ENCODE results near the gene IAH1.
A peak's percentile ranks its signal among the peaks of the same experiment; 100 is the strongest.

IAH1 gene

DNA sequence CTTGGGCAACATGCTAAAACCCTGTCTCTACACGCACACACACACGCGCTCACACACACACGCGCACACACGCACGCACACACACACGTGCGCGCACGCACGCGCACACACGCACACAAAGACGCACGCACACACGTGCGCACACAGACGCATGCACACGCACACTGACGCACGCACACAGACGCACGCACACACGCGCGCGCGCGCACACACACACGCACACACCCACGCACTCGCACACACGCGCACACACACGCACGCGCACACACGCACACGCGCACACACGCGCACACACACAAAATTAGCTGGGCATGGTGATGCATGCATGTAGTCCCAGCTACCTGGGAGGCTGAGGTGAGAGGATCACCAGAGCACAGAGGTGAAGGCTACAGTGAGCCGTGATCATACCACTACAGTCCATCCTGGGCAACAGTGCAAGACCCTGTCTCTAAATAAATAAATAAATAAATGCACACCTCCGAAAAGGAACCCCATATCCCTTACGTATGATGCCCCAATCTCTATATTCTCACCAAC lies 8.1 kb upstream of the IAH1 start:
- H3K4me2 ChIP-seq (ENCODE audit: low read depth, low read length, poor library complexity, severe bottlenecking) = no peak overlapping the region
- H3K9me3 ChIP-seq (ENCODE audit: insufficient read depth, low read length) = no peaks in the 10 kb centered on the region
- H3K9me2 ChIP-seq (replicated peaks; ENCODE audit: insufficient read depth, low read length) = no peaks in the 10 kb centered on the region
- 0 out of 2 replicates have a peak, but pooled peaks cover 5% of the 10 kb centered on the region for H3F3A ChIP-seq (ENCODE audit: insufficient read depth)
- no peak overlapping the region for H2AFZ ChIP-seq (ENCODE audit: low read depth, low read length, severe bottlenecking)
- TF ChIP-seq, protein P1, sequence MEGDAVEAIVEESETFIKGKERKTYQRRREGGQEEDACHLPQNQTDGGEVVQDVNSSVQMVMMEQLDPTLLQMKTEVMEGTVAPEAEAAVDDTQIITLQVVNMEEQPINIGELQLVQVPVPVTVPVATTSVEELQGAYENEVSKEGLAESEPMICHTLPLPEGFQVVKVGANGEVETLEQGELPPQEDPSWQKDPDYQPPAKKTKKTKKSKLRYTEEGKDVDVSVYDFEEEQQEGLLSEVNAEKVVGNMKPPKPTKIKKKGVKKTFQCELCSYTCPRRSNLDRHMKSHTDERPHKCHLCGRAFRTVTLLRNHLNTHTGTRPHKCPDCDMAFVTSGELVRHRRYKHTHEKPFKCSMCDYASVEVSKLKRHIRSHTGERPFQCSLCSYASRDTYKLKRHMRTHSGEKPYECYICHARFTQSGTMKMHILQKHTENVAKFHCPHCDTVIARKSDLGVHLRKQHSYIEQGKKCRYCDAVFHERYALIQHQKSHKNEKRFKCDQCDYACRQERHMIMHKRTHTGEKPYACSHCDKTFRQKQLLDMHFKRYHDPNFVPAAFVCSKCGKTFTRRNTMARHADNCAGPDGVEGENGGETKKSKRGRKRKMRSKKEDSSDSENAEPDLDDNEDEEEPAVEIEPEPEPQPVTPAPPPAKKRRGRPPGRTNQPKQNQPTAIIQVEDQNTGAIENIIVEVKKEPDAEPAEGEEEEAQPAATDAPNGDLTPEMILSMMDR (IDR thresholded peaks at IDR 0.05; ENCODE audit: insufficient read depth, low read length, poor library complexity, severe bottlenecking) = no peak
- no peak for TF ChIP-seq EZH2phosphoT487 (conservative IDR thresholded peaks at IDR 0.05; ENCODE audit: low read length)
- no peak overlapping the region for H3K27ac ChIP-seq (ENCODE audit: low read depth, low read length)
- H3K36me3 ChIP-seq (ENCODE audit: low read length) = peaks cover under 1% of the 10 kb centered on the region; the same call in 1 of the 2 replicates
- no peak overlapping the region for H3K4me3 ChIP-seq (ENCODE audit: insufficient read depth, low read length, poor library complexity, severe bottlenecking)
- H4K20me1 ChIP-seq (ENCODE audit: low read depth, low read length) = no peaks in the 10 kb centered on the region
- no peaks in the 10 kb centered on the region for H3K79me2 ChIP-seq (ENCODE audit: insufficient read depth, low read length)
- H3K9ac ChIP-seq (ENCODE audit: low read length) = no peak overlapping the region
- H3K27me3 ChIP-seq (ENCODE audit: low read length) = no peaks in the 10 kb centered on the region

DNA sequence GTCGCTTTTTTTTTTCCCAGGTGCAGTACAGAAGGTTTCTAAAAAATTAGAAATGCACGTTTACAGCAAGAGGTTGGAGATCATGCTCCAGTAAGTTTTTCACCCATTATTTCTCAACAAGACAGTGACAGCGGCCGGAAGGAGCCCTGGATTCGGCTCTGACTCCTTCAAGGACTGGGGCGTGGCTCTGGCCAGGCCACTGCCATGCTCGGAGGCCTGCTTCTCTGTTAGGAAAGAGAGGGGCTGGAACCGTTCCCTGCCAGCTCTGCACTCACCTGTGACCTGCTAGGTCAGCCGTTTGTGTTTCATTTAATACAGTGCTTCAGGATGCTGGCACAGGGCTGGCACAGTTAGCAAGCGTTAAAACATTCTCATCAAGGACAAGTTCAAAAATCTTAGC lies 6.7 kb upstream of the IAH1 start:
- Histone ChIP-seq H3K9me3 (ENCODE audit: insufficient read depth, low read length) (no peaks in the 10 kb centered on the region), H3K36me3 (ENCODE audit: low read length) (peaks cover 4% of the 10 kb centered on the region; the same call in 1 of the 2 replicates), H4K20me1 (ENCODE audit: low read depth, low read length) (no peaks in the 10 kb centered on the region), H3K27me3 (ENCODE audit: low read length) (no peaks in the 10 kb centered on the region), H2AFZ (ENCODE audit: low read depth, low read length, severe bottlenecking) (no peak overlapping the region), H3F3A (ENCODE audit: insufficient read depth) (peaks cover 11% of the 10 kb centered on the region), H3K9ac (ENCODE audit: low read length) (no peak overlapping the region), H3K4me2 (ENCODE audit: low read depth, low read length, poor library complexity, severe bottlenecking) (no peak overlapping the region), H3K27ac (ENCODE audit: low read depth, low read length) (no peak overlapping the region), H3K79me2 (ENCODE audit: insufficient read depth, low read length) (no peaks in the 10 kb centered on the region), H3K4me3 (ENCODE audit: insufficient read depth, low read length, poor library complexity, severe bottlenecking) (no peak overlapping the region), H3K9me2 (replicated peaks; ENCODE audit: insufficient read depth, low read length) (no peaks in the 10 kb centered on the region)
- no peak for TF ChIP-seq EZH2phosphoT487 (conservative IDR thresholded peaks at IDR 0.05; ENCODE audit: low read length)

DNA sequence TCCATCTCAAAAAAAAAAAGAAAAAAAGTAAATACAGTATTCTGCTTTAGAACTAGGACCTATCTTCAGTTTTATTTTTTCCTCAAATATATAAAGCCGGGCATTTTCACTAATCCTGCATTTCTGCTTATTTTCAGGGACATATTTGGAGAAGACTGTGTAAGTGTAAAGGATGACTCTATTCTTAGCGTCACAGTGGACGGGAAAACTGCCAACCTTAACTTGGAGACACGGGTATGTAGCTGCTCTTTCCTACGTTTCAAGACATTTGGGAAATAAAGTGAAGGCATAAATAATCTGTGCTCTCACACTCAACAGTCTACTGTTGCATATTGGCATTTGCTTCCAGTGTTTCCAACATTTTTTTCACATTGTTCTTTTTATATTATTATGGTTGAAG lies 3.1 kb upstream of the IAH1 start:
- Histone ChIP-seq H3K4me3 (ENCODE audit: insufficient read depth, low read length, poor library complexity, severe bottlenecking) (no peak overlapping the region), H3K9me2 (replicated peaks; ENCODE audit: insufficient read depth, low read length) (no peaks in the 10 kb centered on the region), H3K4me2 (ENCODE audit: low read depth, low read length, poor library complexity, severe bottlenecking) (no peak overlapping the region), H3K36me3 (ENCODE audit: low read length) (peaks cover 6% of the 10 kb centered on the region), H3K9ac (ENCODE audit: low read length) (no peak overlapping the region), H3K27ac (ENCODE audit: low read depth, low read length) (no peak overlapping the region), H3F3A (ENCODE audit: insufficient read depth) (peaks cover 22% of the 10 kb centered on the region), H3K79me2 (ENCODE audit: insufficient read depth, low read length) (0 out of 2 replicates have a peak, but pooled peaks cover 12% of the 10 kb centered on the region), H3K27me3 (ENCODE audit: low read length) (no peaks in the 10 kb centered on the region), H4K20me1 (ENCODE audit: low read depth, low read length) (no peaks in the 10 kb centered on the region), H3K9me3 (ENCODE audit: insufficient read depth, low read length) (no peaks in the 10 kb centered on the region), H2AFZ (ENCODE audit: low read depth, low read length, severe bottlenecking) (no peak overlapping the region)
- TF ChIP-seq EZH2phosphoT487 (conservative IDR thresholded peaks at IDR 0.05; ENCODE audit: low read length) = no peak
- TF ChIP-seq, protein P1 (IDR thresholded peaks at IDR 0.05; ENCODE audit: insufficient read depth, low read length, poor library complexity, severe bottlenecking) = no peak

DNA sequence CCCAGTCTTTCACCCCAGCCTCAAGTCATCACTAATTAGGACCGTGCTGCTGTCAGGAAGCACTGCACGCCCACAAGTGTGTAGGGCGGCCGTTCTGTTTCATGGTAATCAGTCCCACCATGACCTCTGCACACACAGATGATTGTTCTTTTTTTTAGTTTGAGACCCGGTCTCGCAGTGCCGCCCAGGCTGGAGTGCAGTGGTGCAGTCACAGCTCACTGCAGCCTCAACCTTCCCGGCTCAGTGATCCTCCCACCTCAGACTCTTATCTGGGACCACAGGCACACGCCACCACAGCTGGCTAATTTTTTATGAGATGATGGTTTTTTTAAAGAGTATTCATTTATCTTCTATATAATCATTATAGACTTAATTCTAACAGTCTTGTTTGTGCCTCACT lies 1.8 kb upstream of the IAH1 start:
- Histone ChIP-seq H3K36me3 (ENCODE audit: low read length) (peaks cover 9% of the 10 kb centered on the region), H2AFZ (ENCODE audit: low read depth, low read length, severe bottlenecking) (no peak overlapping the region), H3K9me2 (replicated peaks; ENCODE audit: insufficient read depth, low read length) (no peaks in the 10 kb centered on the region), H3K27ac (ENCODE audit: low read depth, low read length) (peak overlapping the region; percentile 72; the same call in 1 of the 2 replicates), H3K27me3 (ENCODE audit: low read length) (no peaks in the 10 kb centered on the region), H3K9ac (ENCODE audit: low read length) (no peak overlapping the region), H4K20me1 (ENCODE audit: low read depth, low read length) (no peaks in the 10 kb centered on the region), H3K4me3 (ENCODE audit: insufficient read depth, low read length, poor library complexity, severe bottlenecking) (no peak overlapping the region), H3F3A (ENCODE audit: insufficient read depth) (peaks cover 24% of the 10 kb centered on the region), H3K9me3 (ENCODE audit: insufficient read depth, low read length) (no peaks in the 10 kb centered on the region; the same call in 1 of the 2 replicates), H3K4me2 (ENCODE audit: low read depth, low read length, poor library complexity, severe bottlenecking) (no peak overlapping the region), H3K79me2 (ENCODE audit: insufficient read depth, low read length) (0 out of 2 replicates have a peak, but pooled peaks cover 14% of the 10 kb centered on the region)
- no peak for TF ChIP-seq EZH2phosphoT487 (conservative IDR thresholded peaks at IDR 0.05; ENCODE audit: low read length)
- TF ChIP-seq, protein P1 (IDR thresholded peaks at IDR 0.05; ENCODE audit: insufficient read depth, low read length, poor library complexity, severe bottlenecking) = no peak
